ENCODE results near the gene AHRR. TPM values are rescaled to one million over a fixed set of nuclear protein-coding genes. Genes with fewer than 3 reads are reported as not detected.

AHRR gene
- total RNA-seq, 1 donor from 2014 or later = 0.29 TPM

DNA sequence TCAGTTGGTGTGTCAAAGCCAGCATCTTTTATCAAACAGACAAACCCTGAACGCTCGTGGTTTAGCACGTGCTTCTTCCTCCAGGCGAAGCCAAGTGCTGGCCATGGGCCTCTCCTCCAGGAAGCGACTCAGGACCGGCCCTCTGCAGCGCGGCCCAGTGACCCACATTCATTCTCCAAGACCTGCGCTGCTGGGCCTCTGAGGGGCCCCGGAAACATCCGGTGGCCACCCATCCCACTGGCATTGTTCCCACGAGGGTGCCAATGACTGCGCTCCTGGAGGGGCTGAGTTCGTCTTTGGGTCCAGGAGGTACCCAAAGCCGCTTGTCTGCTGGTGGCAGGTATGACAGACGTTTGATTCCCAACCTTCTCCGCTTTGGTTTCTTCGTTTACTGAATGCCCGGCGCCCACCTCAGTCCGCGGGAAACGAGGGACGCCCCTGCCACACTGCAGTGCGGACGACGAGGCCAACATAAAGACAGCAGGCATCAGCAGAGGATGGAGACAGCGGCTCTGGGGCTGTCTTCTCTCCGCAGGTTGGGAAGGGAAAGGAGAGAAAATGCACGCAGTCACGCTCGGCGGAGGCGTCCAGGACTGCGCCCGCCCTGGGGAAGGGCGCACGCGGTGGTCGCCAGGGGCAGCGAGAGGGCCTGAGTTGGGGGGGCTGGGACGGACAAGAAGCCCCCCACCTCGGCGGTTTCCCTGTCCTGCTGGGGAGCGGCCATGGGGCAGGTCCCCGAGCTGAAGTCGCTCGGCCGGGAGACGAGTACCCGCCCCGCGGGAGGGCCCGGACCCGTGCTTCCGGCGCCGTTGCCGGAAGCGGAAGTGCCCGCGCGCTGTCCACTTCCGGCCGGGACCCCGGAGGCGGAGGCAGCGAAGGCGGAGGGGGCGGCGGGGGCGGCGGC, 121.1 kb downstream of the AHRR start, which contains the start of gene EXOC3:
Gene EXOC3 (plus strand): TSS at position 842 of the 904 bp plus-strand sequence. CDS start 3,030 bp downstream, outside the sequence.
- DNase-seq (ENCODE audit: low read depth) = no peak
- H3K4me3 ChIP-seq (ENCODE audit: low read depth, low read length) = peak within 1 kb of the TSS; percentile 100
- TF ChIP-seq, protein P1, sequence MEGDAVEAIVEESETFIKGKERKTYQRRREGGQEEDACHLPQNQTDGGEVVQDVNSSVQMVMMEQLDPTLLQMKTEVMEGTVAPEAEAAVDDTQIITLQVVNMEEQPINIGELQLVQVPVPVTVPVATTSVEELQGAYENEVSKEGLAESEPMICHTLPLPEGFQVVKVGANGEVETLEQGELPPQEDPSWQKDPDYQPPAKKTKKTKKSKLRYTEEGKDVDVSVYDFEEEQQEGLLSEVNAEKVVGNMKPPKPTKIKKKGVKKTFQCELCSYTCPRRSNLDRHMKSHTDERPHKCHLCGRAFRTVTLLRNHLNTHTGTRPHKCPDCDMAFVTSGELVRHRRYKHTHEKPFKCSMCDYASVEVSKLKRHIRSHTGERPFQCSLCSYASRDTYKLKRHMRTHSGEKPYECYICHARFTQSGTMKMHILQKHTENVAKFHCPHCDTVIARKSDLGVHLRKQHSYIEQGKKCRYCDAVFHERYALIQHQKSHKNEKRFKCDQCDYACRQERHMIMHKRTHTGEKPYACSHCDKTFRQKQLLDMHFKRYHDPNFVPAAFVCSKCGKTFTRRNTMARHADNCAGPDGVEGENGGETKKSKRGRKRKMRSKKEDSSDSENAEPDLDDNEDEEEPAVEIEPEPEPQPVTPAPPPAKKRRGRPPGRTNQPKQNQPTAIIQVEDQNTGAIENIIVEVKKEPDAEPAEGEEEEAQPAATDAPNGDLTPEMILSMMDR (conservative IDR thresholded peaks at IDR 0.05; ENCODE audit: low read depth, low read length) = no peak

DNA sequence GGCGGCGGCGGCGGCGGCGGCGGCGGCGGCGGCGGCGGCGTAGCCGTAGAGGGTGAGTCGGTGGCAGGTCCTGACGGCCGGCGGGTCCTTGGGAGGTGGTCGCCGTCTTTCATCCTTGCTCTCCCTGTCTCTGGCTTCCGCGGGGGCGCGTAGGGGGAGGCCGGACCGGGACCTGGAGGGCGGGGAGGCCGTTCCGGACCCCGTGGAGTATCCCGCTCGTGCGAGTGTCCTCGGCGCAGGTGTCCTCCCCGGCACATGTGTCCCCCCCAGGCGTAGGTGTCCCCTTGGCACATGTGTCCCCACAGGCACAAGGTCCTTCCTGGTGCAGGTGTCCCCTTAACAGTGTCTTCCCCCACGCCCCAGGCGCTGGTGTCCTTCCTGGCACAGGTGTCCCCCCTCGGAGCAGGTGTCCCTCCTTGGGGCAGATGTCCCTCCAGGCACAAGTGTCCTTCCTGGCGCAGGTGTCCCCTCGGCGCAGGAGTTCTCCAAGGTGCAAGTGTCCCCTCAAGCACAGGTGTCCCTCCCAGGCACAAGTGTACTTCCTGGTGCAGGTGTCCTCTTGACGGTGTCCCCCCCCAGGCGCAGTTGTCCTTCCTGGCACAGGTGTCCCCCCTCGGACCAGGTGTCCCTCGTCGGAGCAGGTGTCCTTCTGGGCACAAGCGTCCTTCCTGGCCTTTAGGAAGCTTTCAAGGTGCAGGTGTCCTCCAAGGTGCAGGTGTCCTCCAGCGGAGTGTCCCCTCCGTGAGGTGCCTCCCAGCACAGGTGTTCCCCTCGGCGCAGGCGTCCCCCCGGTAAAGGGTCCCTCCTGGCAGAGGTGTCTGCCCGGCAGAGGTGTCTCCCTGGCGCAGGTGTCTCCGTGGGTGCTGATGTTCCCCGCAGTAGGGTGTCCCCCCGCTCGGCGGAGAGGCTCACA, 122.0 kb downstream of the AHRR start:
- no peak for DNase-seq (ENCODE audit: low read depth)
- H3K4me3 ChIP-seq (ENCODE audit: low read depth, low read length) = peak overlapping the region; percentile 100
- TF ChIP-seq, protein P1 (conservative IDR thresholded peaks at IDR 0.05; ENCODE audit: low read depth, low read length) = no peak

DNA sequence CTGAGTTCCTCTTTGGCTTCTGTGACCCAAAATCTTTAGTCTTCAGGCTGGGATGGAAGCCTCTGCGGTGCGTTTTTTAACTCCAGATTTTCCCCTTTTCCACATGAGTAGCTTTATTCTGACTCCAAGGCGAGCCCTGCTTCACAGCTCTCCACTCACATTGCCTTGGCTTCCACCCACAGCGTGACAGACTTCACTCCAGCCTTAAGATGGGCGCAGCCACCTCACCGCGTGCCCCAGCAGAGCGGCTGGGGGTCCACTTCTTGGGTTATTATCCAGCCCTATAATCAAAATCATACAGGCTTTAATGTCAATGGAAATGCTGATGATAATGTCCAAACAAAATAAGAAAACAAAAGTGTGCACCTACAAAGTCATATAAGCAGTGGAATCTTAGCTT, 122.7 kb downstream of the AHRR start:
- H3K4me3 ChIP-seq (ENCODE audit: low read depth, low read length) = peak overlapping the region; percentile 100

DNA sequence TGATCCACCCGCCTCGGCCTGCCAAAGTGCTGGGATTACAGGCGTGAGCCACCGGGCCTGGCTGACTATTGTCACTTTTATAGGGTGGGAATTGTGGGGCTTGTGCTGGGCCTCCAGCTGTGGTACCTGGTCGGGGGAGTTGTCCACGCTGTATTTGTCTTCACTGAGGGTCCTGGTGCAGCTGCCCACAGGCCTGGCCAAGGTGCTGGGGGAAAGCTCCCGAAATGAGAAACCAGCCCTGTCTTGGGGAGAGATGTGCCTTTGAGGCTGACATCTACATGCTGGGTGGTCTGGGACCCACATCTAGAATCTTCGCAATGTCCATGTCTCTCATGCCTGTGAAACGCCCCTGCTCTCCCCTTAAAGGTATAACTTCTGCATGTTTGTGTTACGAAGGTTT, 124.1 kb downstream of the AHRR start:
- no peak overlapping the region for H3K4me3 ChIP-seq (ENCODE audit: low read depth, low read length)
- DNase-seq (ENCODE audit: low read depth) = no peak
- TF ChIP-seq, protein P1 (conservative IDR thresholded peaks at IDR 0.05; ENCODE audit: low read depth, low read length) = no peak

More for the DNA sequence above, 122.7 kb downstream of the AHRR start:
- TF ChIP-seq, protein P1 (conservative IDR thresholded peaks at IDR 0.05; ENCODE audit: low read depth, low read length) = no peak
- no peak for DNase-seq (ENCODE audit: low read depth)

DNA sequence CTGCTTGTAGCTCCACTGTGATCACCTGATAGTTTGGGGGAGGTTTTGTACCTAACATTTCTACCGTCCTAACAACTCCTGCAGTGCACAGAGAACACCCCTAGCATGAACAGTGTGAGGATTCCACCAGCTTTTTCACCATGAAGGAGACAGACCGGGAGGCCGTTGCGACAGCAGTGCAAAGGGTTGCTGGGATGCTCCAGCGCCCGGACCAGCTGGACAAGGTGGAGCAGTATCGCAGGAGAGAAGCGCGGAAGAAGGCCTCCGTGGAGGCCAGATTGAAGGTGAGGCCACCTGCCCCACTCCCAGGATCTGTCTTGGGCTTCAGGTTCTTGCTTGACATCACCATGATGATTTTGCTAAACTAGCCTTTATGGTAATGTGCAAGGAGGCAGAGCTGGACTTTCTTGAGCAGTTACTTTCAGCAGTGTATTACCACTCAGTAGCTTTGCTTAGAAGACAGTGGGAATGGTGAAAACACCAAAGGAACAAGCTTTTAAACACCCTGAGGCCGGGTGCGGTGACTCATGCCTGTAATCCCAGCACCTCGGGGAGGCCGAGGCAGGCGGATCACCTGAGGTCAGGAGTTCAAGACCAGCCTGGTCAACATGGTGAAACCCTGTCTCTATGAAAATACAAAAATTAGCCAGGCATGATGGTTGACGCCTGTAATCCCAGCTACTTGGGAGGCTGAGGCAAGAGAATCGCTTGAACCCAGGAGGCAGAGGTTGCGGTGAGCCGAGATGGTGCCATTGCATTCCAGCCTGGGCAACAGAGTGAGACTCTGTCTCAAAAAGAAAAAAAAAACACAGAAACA, 124.8 kb downstream of the AHRR start:
- TF ChIP-seq, protein P1 (conservative IDR thresholded peaks at IDR 0.05; ENCODE audit: low read depth, low read length) = no peak
- DNase-seq (ENCODE audit: low read depth) = no peak
- H3K4me3 ChIP-seq (ENCODE audit: low read depth, low read length) = no peak overlapping the region

DNA sequence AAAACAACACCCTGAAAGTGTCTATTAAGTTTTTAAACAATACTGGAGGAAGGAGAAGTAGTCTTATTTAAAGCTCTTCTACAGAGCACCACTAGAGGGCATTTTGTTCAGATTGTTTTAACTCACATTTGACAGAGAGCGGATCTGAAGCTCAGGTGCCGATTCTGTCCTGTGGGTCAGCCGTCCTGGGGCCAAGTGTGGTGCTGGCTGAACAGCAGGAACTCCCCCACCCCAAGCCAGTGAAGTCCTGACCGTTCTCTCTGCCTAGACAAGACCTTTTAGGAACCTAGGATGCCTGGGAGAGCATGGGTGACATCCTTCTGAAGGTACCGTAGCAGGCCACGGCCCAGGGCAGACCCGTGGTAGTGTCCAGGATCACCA, 125.4 kb downstream of the AHRR start:
- TF ChIP-seq, protein P1 (conservative IDR thresholded peaks at IDR 0.05; ENCODE audit: low read depth, low read length) = peak; percentile 63
- no peak overlapping the region for H3K4me3 ChIP-seq (ENCODE audit: low read depth, low read length)
- peak; percentile 9 for DNase-seq (ENCODE audit: low read depth)

All from epithelial cell of proximal tubule (primary cell).